Uterus (tissue), 2 donors: ENCODE data around the gene MYO9A.

Source experiments
- CTCF ChIP-seq, 4 experiments: fragments of 200-600 bp in 2 of 4; fragments of 450-650 bp in 2 of 4; sonication (generic) in 2 of 4; IDR thresholded peaks; one replicate each; pipeline ENCODE4 v1.5.1; 2016 to 2019; ENCODE audit warnings: antibody characterized with exemption in 4 of 4, mild to moderate bottlenecking in 2 of 4, moderate library complexity in 1 of 4
- POLR2A ChIP-seq, 2 donors: fragments of 450-650 bp; IDR thresholded peaks; one replicate each; pipeline ENCODE4 v1.6.1; 2016; ENCODE audit warnings: antibody characterized with exemption in 2 of 2, mild to moderate bottlenecking in 1 of 2, moderate library complexity in 1 of 2

- TF ChIP-seq POLR2A (IDR thresholded peaks at IDR 0.05) (no peak), CTCF (IDR thresholded peaks at IDR 0.05) (no peak)
These were observed 309.5 kb downstream of the MYO9A start for GRCh38 chr15:71808311-71809020.
